Uterus (tissue), 4 donors: ENCODE measurements around the gene ST6GALNAC3. TPM values are rescaled to one million over a fixed set of nuclear protein-coding genes. Genes with fewer than 3 reads are reported as not detected.

Experiments used
- DNase-seq, 2 donors: peaks; one replicate each; pipeline ENCODE4 v3.0.0-alpha.2; 2019 to 2020
- H3K27ac ChIP-seq, 2 donors: fragments of 200-600 bp; sonication (generic); 1 replicate in 1 of 2; 2 replicates in 1 of 2; pipeline ENCODE4 v1.5.1; 2016 to 2018
- H3K27me3 ChIP-seq, 2 donors: fragments of 200-600 bp; sonication (generic); one replicate each; pipeline ENCODE4 v1.5.1; 2018 to 2019; ENCODE audit warnings: control low read depth in 1 of 2
- H3K36me3 ChIP-seq, 2 donors: fragments of 200-600 bp; sonication (generic); one replicate each; pipeline ENCODE4 v1.5.1; 2019; ENCODE audit warnings: control low read depth in 1 of 2
- H3K4me1 ChIP-seq, 2 donors: fragments of 200-600 bp; sonication (generic); one replicate each; pipeline ENCODE4 v1.5.1; 2018 to 2019; ENCODE audit warnings: control low read depth in 1 of 2
- H3K4me3 ChIP-seq, 2 donors: fragments of 200-600 bp; sonication (generic); 1 replicate in 1 of 2; 2 replicates in 1 of 2; pipeline ENCODE4 v1.5.1; 2018 to 2019; ENCODE audit warnings: mild to moderate bottlenecking in 1 of 2
- H3K9me3 ChIP-seq, 2 donors: fragments of 200-600 bp; sonication (generic); one replicate each; pipeline ENCODE4 v1.5.1; 2019; ENCODE audit warnings: control low read depth in 1 of 2
- POLR2A ChIP-seq, 2 donors: fragments of 450-650 bp; IDR thresholded peaks; one replicate each; pipeline ENCODE4 v1.6.1; 2016; ENCODE audit warnings: antibody characterized with exemption in 2 of 2, mild to moderate bottlenecking in 1 of 2, moderate library complexity in 1 of 2
- intact Hi-C: fragments of 100-400 bp; cut with DNase I; formaldehyde crosslinking; loops from one replicate; pipeline ENCODE4 v1.15.1; 2023; ENCODE audit warnings: low total_unique reads
- total RNA-seq, 4 donors: library from RNA; depleted of rRNA in 3 of 4; stranded (reverse); fragments of >200 nt in 3 of 4; gene quantifications; one replicate each; pipeline versions ENCODE4 v1.1.0 to v1.2.4, GENCODE V29; 2014 to 2023
- TF ChIP-seq, protein P1 (sequence below), 4 experiments: fragments of 200-600 bp in 2 of 4; fragments of 450-650 bp in 2 of 4; sonication (generic) in 2 of 4; IDR thresholded peaks; one replicate each; pipeline ENCODE4 v1.5.1; 2016 to 2019; ENCODE audit warnings: antibody characterized with exemption in 4 of 4, mild to moderate bottlenecking in 2 of 4, moderate library complexity in 1 of 4
- donor health status: DM: yes; HTN: yes; CAD: no.

The ST6GALNAC3 gene
- total RNA-seq, 4 donors from 2014 or later = 6.7 to 43.4 (median 21.1) TPM

DNA sequence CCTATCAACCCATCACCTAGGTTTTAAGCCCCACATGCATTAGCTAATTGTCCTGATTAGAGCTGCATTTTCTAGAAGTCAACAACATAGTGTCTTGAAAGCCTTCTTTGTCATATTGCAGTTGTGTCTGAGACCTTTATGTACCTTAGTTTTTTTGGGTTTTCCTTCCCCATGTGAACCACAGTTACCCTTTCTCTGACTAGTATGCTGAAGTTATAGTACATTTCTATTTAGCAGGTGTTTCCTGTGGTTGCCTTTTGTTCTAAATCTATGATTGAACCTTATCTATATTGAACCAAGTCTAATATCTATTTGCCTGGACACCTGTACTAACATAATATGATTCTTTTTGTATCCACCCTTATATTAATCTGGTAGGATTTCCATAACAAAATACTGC lies 135.6 kb downstream of the ST6GALNAC3 start:
- H3K27me3 ChIP-seq = no peaks in the 10 kb centered on the region
- H3K36me3 ChIP-seq = no peaks in the 10 kb centered on the region
- intact Hi-C loops = no loop called here
- H3K9me3 ChIP-seq = no peaks in the 10 kb centered on the region
- no peaks in the 10 kb centered on the region for H3K4me1 ChIP-seq
- no peak overlapping the region for H3K4me3 ChIP-seq
- TF ChIP-seq POLR2A (IDR thresholded peaks at IDR 0.05) = no peak
- TF ChIP-seq, protein P1, sequence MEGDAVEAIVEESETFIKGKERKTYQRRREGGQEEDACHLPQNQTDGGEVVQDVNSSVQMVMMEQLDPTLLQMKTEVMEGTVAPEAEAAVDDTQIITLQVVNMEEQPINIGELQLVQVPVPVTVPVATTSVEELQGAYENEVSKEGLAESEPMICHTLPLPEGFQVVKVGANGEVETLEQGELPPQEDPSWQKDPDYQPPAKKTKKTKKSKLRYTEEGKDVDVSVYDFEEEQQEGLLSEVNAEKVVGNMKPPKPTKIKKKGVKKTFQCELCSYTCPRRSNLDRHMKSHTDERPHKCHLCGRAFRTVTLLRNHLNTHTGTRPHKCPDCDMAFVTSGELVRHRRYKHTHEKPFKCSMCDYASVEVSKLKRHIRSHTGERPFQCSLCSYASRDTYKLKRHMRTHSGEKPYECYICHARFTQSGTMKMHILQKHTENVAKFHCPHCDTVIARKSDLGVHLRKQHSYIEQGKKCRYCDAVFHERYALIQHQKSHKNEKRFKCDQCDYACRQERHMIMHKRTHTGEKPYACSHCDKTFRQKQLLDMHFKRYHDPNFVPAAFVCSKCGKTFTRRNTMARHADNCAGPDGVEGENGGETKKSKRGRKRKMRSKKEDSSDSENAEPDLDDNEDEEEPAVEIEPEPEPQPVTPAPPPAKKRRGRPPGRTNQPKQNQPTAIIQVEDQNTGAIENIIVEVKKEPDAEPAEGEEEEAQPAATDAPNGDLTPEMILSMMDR (IDR thresholded peaks at IDR 0.05) = no peak
- H3K27ac ChIP-seq = no peak overlapping the region
- no peak for DNase-seq

DNA sequence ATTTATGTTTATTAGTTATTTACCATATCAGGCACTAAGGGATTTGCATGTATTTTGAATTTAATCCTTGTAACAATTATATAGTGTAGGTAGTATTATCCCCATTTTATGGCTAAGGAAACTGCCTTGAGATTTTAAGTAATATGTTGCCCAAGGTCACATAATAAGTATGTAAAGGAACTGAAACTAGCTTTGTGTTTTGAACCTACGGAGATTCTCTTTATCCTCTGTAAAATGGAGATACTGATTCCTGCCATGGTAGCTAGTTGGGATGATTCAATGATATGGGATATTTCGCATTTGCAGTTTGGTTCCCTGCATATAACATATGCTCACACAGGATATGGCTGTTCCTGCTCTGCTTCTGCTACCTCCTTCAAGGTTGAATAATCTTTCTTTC lies 144.3 kb downstream of the ST6GALNAC3 start:
- DNase-seq = no peak
- Histone ChIP-seq H3K4me3 (no peak overlapping the region), H3K27me3 (no peaks in the 10 kb centered on the region), H3K36me3 (no peaks in the 10 kb centered on the region), H3K4me1 (no peaks in the 10 kb centered on the region), H3K9me3 (no peaks in the 10 kb centered on the region), H3K27ac (no peak overlapping the region)
- TF ChIP-seq POLR2A (IDR thresholded peaks at IDR 0.05) = no peak
- TF ChIP-seq, protein P1 (IDR thresholded peaks at IDR 0.05) = no peak
- intact Hi-C loops = no loop called here

DNA sequence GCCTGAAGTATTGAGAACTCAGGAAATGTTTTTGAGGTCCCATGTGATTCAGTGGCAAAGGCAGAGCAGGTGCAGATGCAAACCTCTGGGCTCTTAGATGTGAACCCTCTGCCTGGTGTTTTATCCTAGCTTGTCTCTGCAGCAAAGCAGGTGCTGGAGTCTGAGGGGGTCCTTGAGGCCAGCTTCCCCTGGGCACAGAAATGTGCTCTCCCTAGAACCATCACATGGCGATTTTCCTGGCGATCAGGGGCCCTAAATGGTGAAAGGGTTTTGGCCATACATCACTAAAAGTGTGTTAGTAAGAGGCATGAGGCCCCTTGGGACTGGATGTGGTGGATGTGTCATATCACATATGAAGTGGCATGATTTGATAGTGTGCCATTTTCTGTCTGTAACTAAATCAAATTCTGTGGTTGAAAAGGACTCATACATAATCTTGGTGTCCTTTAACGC lies 144.8 kb downstream of the ST6GALNAC3 start:
- H3K9me3 ChIP-seq = no peaks in the 10 kb centered on the region
- H3K27ac ChIP-seq = no peak overlapping the region
- intact Hi-C loops = no loop called here
- TF ChIP-seq, protein P1 (IDR thresholded peaks at IDR 0.05) = no peak
- no peak for TF ChIP-seq POLR2A (IDR thresholded peaks at IDR 0.05)
- H3K4me3 ChIP-seq = no peak overlapping the region
- DNase-seq = no peak
- H3K4me1 ChIP-seq = no peaks in the 10 kb centered on the region
- H3K36me3 ChIP-seq = no peaks in the 10 kb centered on the region
- no peaks in the 10 kb centered on the region for H3K27me3 ChIP-seq

DNA sequence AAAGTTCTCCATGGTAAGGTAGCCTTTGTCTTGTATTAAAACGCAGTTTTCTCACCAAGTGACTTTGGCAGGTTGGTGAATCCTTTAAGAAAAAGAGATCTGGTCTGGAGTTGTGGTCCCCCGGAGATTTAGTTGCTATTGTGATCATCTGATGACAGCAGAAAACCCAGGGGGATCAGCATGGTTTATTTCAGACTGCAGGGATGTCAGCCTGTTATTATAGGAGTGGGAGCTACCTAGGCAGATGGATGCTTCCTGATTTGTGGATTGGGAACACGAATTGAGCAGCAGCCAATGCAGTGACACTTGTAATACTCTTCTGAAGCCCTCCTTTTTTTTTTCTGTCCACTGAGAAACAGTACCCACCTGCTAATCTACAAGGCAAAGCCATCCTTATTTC lies 150.2 kb downstream of the ST6GALNAC3 start:
- intact Hi-C loops = no loop called here
- H3K27ac ChIP-seq = no peak overlapping the region
- no peak overlapping the region for H3K4me3 ChIP-seq
- H3K36me3 ChIP-seq = no peaks in the 10 kb centered on the region
- no peaks in the 10 kb centered on the region for H3K4me1 ChIP-seq
- TF ChIP-seq POLR2A (IDR thresholded peaks at IDR 0.05) = no peak
- TF ChIP-seq, protein P1 (IDR thresholded peaks at IDR 0.05) = no peak
- DNase-seq = no peak
- no peaks in the 10 kb centered on the region for H3K27me3 ChIP-seq
- no peaks in the 10 kb centered on the region for H3K9me3 ChIP-seq

DNA sequence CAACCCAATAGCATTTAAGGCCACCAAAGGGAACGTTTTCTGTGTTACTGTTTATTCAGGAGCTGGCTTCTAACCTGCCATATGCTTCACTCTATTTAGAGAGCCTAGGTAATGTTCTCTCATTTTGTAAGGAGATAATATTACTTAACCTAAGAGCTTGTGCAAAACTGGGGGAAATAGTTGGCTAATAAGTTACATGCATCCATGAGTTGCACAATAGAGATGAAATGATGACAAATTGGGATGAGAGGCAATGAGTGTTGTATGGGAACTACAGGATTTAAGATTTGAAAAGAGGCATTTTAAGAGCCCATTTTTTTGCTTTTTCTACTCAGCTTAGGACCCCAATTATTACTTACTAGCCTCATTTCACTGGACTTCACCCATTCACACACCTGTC lies 151.0 kb downstream of the ST6GALNAC3 start:
- Histone ChIP-seq H3K4me3 (no peak overlapping the region), H3K27ac (no peak overlapping the region), H3K36me3 (no peaks in the 10 kb centered on the region), H3K27me3 (no peaks in the 10 kb centered on the region), H3K4me1 (no peaks in the 10 kb centered on the region), H3K9me3 (no peaks in the 10 kb centered on the region)
- intact Hi-C loops = no loop called here
- no peak for DNase-seq
- TF ChIP-seq, protein P1 (IDR thresholded peaks at IDR 0.05) = no peak
- TF ChIP-seq POLR2A (IDR thresholded peaks at IDR 0.05) = no peak
